ENCODE data around the gene CALCOCO1.

CALCOCO1 gene

GRCh38 chr12:53743266-53744129 is 16.2 kb upstream of the CALCOCO1 start:
- Histone ChIP-seq H3K4me1 (ENCODE audit: low read depth, poor library complexity, severe bottlenecking) (peaks cover 10% of the 10 kb centered on the region), H3K4me3 (IDR thresholded peaks at IDR 0.05; ENCODE audit: insufficient read depth, low read depth, low read length) (no peak overlapping the region), H3K79me2 (ENCODE audit: insufficient read depth, low read depth) (no peaks in the 10 kb centered on the region), H3K27ac (no peak overlapping the region), H3K36me3 (ENCODE audit: insufficient read depth) (no peaks in the 10 kb centered on the region), H4K20me1 (ENCODE audit: insufficient read depth) (no peaks in the 10 kb centered on the region), H3K9ac (no peak overlapping the region), H3K27me3 (ENCODE audit: insufficient read depth, low read depth) (peaks cover 52% of the 10 kb centered on the region), H3K4me2 (peak overlapping the region; percentile 5; the same call in 1 of the 2 replicates), H2AFZ (ENCODE audit: low read depth) (peak overlapping the region; percentile 55; the same call in 1 of the 2 replicates)
- TF ChIP-seq, protein P1, sequence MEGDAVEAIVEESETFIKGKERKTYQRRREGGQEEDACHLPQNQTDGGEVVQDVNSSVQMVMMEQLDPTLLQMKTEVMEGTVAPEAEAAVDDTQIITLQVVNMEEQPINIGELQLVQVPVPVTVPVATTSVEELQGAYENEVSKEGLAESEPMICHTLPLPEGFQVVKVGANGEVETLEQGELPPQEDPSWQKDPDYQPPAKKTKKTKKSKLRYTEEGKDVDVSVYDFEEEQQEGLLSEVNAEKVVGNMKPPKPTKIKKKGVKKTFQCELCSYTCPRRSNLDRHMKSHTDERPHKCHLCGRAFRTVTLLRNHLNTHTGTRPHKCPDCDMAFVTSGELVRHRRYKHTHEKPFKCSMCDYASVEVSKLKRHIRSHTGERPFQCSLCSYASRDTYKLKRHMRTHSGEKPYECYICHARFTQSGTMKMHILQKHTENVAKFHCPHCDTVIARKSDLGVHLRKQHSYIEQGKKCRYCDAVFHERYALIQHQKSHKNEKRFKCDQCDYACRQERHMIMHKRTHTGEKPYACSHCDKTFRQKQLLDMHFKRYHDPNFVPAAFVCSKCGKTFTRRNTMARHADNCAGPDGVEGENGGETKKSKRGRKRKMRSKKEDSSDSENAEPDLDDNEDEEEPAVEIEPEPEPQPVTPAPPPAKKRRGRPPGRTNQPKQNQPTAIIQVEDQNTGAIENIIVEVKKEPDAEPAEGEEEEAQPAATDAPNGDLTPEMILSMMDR (conservative IDR thresholded peaks at IDR 0.05; ENCODE audit: low read depth, low read length) = peak; percentile 100

- TF ChIP-seq, protein P1 (conservative IDR thresholded peaks at IDR 0.05; ENCODE audit: low read depth, low read length) = no peak
- peaks cover 38% of the 10 kb centered on the region for H3K27me3 ChIP-seq (ENCODE audit: insufficient read depth, low read depth)
- no peak overlapping the region for H3K27ac ChIP-seq
- peaks cover 7% of the 10 kb centered on the region for H3K4me1 ChIP-seq (ENCODE audit: low read depth, poor library complexity, severe bottlenecking)
- H3K9ac ChIP-seq = no peak overlapping the region
- H3K36me3 ChIP-seq (ENCODE audit: insufficient read depth) = no peaks in the 10 kb centered on the region
- no peak overlapping the region for H2AFZ ChIP-seq (ENCODE audit: low read depth)
- no peak overlapping the region for H3K4me3 ChIP-seq (IDR thresholded peaks at IDR 0.05; ENCODE audit: insufficient read depth, low read depth, low read length)
- no peak overlapping the region for H3K4me2 ChIP-seq
- H4K20me1 ChIP-seq (ENCODE audit: insufficient read depth) = no peaks in the 10 kb centered on the region
- H3K79me2 ChIP-seq (ENCODE audit: insufficient read depth, low read depth) = no peaks in the 10 kb centered on the region
Measured at GRCh38 chr12:53740130-53740491, 12.9 kb upstream of the CALCOCO1 start.

- Histone ChIP-seq H3K4me3 (IDR thresholded peaks at IDR 0.05; ENCODE audit: insufficient read depth, low read depth, low read length) (no peak overlapping the region), H4K20me1 (ENCODE audit: insufficient read depth) (no peaks in the 10 kb centered on the region), H3K27me3 (ENCODE audit: insufficient read depth, low read depth) (peaks cover 32% of the 10 kb centered on the region), H3K9ac (no peak overlapping the region), H3K27ac (no peak overlapping the region), H2AFZ (ENCODE audit: low read depth) (peak overlapping the region; percentile 30; the same call in 1 of the 2 replicates), H3K4me2 (peak overlapping the region; percentile 2; the same call in 1 of the 2 replicates), H3K79me2 (ENCODE audit: insufficient read depth, low read depth) (no peaks in the 10 kb centered on the region), H3K4me1 (ENCODE audit: low read depth, poor library complexity, severe bottlenecking) (peaks cover 7% of the 10 kb centered on the region), H3K36me3 (ENCODE audit: insufficient read depth) (no peaks in the 10 kb centered on the region)
- TF ChIP-seq, protein P1 (conservative IDR thresholded peaks at IDR 0.05; ENCODE audit: low read depth, low read length) = no peak
Measured at GRCh38 chr12:53739214-53740129, 12.2 kb upstream of the CALCOCO1 start.

GRCh38 chr12:53738406-53739213 is 11.4 kb upstream of the CALCOCO1 start:
- TF ChIP-seq, protein P1 (conservative IDR thresholded peaks at IDR 0.05; ENCODE audit: low read depth, low read length) = no peak
- Histone ChIP-seq H3K4me3 (IDR thresholded peaks at IDR 0.05; ENCODE audit: insufficient read depth, low read depth, low read length) (no peak overlapping the region), H3K4me2 (peak overlapping the region; percentile 18; the same call in 1 of the 2 replicates), H3K27me3 (ENCODE audit: insufficient read depth, low read depth) (peaks cover 24% of the 10 kb centered on the region), H4K20me1 (ENCODE audit: insufficient read depth) (no peaks in the 10 kb centered on the region), H3K27ac (no peak overlapping the region), H3K79me2 (ENCODE audit: insufficient read depth, low read depth) (no peaks in the 10 kb centered on the region), H3K36me3 (ENCODE audit: insufficient read depth) (no peaks in the 10 kb centered on the region), H3K4me1 (ENCODE audit: low read depth, poor library complexity, severe bottlenecking) (peaks cover 7% of the 10 kb centered on the region), H2AFZ (ENCODE audit: low read depth) (peak overlapping the region; percentile 30; the same call in 1 of the 2 replicates), H3K9ac (no peak overlapping the region)

All from KMS-11 (cell line).